Skin of body (tissue), 2 donors: ENCODE measurements around the gene ZSWIM8. TPM values are rescaled to one million over a fixed set of nuclear protein-coding genes. Genes with fewer than 3 reads are reported as not detected.
"Not testable (repeated sequence)": the region's sequence is repeated elsewhere in the genome, so short reads cannot be mapped to it uniquely, and the experiment has no call there.

Experiments
- DNase-seq: peaks from one replicate; lab custom pipeline; 2025; lab: John Stamatoyannopoulos, UW
- total RNA-seq: library from RNA; depleted of rRNA; stranded (reverse); fragments of >200 nt; gene quantifications from one replicate; pipeline ENCODE4 v1.2.3, GENCODE V29; 2014

The ZSWIM8 gene
- total RNA-seq, 1 donor from 2014 or later: 48.4 TPM

DNA sequence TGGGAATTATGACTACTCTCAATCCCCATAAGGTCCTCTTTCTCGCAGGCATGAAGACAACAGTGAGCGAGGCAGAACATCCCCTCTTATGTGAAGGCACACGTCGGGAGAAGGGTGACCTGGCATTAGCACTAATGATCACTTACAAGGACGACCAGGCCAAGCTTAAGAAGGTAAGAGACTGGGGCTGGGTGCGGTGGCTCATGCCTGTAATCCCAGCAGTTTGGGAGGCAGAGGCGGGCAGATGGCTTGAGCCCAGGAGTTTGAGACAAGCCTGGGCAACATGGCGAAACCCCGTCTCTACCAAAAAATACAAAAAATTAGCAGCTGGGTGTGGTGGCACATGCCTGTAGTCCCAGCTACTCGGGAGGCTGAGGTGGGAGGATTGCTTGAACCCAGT lies 10.1 kb downstream of the ZSWIM8 start:
- not testable (repeated sequence) for DNase-seq

DNA sequence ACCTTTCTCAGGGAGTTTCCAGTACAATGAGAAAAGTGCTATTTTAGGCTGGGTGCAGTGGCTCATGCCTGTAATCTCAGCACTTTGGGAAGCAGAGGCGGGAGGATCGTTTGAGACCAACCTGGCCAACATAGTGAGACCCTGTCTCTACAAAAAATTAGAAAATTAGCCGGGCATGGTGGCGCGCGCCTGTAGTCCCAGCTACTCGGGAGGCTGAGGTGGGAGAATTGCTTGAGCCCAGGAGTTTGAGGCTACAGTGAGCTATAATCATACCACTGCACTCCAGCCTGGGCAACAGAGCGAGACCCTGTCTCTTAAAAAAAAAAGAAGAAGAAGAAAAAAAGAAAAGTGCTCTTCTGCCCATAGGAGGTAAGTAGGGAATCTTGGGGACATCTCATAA lies 10.6 kb downstream of the ZSWIM8 start:
- not testable (repeated sequence) for DNase-seq

DNA sequence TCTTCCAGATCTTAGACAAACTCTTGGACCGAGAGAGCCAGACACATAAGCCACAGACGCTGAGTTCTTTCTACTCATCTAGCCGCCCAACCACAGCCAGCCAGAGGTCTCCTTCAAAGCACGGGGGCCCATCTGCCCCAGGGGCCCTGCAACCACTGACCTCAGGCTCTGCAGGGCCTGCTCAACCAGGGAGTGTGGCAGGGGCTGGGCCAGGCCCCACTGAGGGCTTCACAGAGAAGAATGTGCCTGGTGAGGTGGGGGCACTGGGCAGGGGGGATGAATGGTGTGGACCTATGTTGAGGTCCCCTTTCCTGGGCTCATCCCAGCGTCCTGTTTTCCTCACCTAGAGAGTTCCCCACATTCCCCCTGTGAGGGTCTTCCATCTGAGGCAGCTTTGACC lies 11.4 kb downstream of the ZSWIM8 start:
- DNase-seq: no peak

DNA sequence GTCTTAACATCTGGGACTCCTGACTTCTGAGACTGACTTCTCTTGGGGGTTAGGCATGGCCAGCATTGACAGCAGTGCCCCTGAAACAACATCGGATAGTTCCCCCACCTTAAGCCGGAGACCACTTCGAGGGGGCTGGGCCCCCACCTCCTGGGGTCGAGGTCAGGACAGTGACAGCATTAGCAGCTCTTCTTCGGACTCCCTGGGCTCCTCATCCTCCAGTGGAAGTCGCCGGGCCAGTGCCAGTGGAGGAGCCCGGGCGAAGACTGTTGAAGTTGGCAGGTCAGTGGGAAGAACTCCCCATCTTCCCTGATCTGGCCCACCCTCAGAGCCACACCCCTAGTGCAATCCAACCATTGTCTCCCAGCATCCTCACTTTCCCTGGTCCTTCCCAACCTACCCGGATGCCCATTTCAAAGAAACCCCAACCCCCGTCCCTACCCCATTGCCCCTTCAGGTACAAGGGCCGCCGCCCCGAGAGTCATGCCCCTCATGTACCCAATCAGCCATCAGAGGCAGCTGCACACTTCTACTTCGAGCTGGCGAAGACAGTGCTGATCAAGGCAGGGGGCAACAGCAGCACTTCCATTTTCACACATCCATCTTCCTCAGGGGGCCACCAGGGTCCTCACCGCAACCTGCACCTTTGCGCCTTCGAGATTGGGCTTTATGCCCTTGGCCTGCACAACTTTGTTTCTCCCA lies 12.1 kb downstream of the ZSWIM8 start:
- DNase-seq: no peak

DNA sequence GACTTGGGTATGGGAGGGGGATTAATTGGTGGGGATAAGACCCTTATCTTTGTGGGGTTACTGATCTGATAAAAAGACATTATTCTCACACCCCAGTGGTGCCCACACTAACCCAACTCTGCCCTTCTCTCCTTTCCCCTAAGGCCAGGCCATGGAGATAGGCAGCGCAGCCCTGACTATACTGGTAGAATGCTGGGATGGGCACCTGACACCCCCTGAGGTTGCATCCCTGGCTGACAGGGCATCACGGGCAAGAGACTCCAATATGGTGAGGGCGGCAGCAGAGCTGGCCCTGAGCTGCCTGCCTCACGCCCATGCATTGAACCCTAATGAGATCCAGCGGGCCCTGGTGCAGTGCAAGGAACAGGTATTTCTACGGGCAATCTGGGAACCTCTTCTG lies 12.7 kb downstream of the ZSWIM8 start:
- DNase-seq: no peak

DNA sequence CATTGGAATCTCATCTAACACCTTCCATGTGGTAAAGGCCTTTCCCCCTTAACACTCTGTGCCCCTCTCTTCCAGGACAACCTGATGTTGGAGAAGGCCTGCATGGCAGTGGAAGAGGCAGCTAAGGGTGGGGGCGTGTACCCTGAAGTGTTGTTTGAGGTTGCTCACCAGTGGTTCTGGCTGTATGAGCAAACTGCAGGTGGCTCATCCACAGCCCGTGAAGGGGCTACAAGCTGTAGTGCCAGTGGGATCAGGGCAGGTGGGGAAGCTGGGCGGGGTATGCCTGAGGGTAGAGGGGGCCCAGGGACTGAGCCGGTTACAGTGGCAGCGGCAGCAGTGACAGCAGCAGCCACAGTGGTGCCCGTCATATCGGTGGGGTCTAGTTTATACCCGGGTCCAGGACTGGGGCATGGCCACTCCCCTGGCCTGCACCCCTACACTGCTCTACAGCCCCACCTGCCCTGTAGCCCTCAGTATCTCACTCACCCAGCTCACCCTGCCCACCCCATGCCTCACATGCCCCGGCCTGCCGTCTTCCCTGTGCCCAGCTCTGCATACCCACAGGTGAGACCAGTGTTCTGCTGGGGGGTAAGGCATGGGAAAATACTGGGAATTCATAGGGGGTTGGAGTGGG lies 13.6 kb downstream of the ZSWIM8 start:
- DNase-seq: no peak

DNA sequence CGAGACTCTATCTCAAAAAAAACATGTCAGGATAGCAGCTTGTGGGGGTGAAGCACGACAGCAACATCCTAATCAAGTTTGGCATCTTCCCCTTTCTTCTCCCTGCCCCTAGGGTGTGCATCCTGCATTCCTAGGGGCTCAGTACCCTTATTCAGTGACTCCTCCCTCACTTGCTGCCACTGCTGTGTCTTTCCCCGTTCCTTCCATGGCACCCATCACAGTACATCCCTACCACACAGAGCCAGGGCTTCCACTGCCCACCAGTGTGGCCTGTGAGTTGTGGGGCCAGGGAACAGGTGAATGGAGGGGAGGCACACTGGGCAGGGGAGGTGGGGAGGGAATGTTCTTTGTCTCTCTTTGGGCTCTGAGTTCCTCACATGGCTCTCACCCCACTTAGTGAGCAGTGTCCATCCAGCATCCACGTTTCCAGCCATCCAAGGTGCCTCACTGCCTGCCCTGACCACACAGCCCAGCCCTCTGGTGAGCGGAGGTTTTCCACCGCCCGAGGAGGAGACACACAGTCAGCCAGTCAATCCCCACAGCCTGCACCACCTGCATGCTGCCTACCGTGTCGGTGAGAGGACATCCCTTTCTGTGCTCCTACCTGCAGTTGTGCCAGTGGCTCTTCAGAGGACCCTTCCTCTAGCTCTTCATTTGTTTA lies 14.6 kb downstream of the ZSWIM8 start:
- DNase-seq: no peak

DNA sequence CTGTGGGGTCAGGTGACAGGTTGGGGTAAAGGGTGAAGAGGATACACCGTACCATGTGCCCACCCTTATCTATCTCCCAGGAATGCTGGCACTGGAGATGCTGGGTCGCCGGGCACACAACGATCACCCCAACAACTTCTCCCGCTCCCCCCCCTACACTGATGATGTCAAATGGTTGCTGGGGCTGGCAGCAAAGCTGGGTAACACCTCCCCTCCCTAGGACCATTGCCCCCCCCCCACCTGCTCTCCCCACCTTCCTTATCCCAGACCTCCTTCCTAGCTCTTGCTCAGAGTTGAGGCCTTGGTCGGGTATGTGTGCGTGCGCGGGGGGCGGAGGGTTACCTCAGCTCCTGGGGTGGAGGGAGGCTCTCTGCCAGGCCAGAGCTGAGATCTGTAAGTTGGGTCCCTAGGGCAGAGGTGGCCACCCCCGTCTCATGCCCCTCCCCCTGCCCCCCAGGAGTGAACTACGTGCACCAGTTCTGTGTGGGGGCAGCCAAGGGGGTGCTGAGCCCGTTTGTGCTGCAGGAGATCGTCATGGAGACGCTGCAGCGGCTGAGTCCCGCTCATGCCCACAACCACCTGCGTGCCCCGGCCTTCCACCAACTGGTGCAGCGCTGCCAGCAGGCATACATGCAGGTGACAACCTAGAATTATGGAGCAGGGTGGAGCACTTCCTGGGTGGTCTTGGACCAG lies 15.3 kb downstream of the ZSWIM8 start:
- DNase-seq: no peak

DNA sequence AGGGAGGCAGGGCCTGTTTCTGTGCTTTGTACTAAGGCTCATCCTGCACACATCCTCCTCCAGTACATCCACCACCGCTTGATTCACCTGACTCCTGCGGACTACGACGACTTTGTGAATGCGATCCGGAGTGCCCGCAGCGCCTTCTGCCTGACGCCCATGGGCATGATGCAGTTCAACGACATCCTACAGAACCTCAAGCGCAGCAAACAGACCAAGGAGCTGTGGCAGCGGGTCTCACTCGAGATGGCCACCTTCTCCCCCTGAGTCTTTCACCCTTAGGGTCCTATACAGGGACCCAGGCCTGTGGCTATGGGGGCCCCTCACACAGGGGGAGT lies 15.8 kb downstream of the ZSWIM8 start:
- no peak for DNase-seq

DNA sequence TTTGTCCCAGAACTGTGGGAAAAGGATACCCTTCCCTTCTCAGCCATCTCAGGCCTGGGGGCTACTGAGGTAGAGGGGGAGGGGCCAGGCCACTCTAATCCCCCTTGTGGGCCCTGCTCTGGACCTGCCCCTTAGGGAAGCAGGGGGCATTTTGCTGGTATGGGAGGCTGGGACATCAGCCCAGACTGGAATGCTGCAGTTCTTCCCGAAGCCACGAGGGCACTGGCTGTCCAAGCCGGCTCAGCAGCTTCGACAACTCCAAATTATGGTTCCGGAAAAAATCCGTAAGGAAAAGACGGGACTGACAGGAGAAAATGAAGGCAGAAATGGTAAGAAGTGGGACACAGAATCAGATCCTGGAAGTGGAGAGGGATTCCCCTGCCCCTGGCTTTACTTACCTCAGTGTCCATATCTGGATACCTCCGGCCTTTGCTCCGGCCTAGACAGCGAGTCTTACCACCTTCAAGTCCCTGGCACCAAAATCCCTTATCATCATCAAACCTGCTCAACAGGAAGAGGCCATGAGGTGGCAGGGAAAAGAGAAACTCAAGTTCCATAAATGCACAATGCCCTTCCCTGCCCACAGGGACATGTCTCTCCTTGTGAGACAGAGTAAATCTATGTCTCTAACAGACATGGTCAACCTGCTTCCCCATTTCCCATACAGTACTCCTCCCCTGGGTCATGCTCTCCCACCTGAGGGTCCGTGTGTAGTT lies 17.0 kb downstream of the ZSWIM8 start:
- no peak for DNase-seq

DNA sequence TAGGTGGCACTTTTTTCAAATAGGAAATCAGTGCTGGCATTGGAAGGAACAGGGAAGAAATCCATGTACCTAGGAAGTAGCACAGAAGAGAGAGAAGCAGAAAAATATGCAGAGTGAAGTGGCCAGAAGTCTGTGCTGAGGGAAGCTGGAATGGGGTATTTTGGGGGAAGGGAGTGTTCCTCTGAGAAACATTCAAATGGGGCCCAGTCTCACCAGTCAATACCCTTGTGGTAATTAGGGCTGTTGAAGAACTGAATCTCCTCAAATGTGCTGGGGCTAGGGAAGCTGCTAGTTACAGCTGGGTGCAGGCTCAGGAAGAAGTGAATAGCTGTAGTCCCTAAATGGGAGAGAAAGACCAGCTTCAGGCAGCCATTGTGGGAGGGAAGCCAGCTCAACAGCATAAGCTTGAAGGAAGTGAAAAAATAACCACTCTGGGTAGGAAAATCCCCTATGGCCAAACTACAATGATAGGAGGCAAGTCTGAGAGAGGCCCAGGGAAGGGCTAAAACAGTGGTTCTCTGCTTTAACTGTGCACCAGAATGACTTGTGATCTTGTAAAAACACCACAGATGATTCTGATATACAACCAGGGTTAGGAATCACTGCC lies 18.4 kb downstream of the ZSWIM8 start:
- DNase-seq: no peak

DNA sequence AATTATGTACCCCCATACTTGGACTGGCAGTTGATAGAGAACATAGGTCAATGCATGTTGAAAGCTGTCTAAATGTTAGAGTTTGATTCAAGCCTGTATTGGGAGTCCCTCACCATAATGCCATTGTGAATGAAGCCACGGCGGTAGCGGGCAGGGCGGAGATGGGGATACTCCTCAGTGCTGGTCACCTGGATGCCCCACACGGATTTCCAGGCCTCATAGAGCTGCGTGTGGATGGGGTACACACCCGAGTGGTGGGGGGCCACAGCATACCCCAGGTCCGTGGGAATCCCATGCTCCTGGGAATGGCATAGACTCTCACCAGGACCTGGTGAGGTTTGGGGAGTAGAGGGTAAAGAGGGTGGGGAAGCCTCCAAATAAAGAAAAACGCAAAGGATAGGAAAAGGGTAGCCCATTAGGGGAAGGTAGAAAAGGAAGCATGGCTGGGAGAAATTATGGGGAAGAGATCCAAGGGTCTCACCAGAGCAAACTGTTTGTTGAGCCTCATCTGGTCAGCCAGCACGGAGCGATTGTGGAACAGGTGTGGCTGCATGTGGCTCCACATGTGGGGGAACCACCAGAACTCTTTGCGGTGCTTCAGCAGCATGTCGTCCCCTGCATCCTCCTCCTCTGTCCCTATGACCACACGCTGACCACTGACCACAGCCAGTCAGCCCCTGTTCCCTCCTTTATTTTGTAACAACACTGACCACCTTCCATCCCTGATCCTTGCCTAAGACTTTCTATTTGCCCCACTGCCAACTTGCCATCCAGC lies 21.0 kb downstream of the ZSWIM8 start:
- DNase-seq: no peak

DNA sequence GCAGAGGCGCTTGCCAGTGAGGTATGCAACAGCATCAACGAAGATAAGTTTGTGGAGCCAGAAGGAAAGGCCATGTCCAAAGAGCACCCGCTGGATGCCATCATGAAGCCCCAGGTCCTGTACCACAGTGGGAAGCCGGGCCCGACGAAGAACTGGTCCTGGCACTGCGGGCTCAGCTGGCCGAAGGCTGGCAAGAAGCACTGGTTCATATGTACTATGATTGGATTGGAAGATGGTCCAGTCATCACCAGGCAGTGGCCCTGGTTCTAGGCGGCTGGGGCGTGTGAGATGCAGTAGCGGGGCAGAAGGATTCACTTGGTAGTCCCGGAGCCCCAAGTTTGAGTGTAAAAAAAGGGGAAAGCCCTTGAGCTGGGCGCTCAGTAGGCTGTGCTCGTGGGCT lies 22.1 kb downstream of the ZSWIM8 start:
- DNase-seq: no peak

DNA sequence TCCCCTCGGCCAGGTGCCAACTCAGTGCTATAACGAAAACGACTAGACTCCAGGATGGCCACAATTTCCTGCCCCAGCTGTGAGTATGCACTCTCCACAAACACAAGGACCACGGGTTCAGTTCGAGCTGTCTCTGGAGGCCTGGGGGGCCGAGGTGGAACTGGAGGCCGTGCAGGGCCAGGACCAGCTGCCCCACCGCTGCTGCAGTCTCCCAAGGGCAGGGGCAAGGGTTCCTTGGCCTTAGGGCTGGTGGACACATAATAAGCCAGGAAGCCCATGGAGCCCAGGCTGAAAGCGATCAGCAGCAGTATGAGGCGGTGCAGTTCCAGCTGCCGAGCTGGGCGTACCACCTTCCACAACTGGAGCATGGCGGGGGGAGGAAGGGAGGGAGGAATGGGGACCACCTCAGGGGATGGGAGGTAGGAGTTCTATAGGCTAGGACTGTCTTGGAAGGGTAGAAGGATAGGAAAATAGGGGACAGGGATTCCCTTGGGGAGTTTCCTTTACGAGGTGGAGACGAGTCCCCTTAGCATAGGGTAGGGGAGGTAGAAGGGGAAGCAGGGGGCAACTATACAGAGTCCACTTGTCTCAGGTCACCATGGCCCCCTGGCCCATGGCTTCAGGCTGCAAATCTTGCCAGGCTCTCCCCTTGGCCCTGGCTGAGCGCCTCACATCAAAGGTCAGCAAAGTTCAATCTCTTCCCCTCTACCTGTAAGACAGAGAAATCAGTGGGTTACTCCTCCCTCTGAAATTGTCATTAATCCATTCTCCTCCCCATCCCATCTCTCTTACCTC lies 22.8 kb downstream of the ZSWIM8 start:
- DNase-seq: no peak

DNA sequence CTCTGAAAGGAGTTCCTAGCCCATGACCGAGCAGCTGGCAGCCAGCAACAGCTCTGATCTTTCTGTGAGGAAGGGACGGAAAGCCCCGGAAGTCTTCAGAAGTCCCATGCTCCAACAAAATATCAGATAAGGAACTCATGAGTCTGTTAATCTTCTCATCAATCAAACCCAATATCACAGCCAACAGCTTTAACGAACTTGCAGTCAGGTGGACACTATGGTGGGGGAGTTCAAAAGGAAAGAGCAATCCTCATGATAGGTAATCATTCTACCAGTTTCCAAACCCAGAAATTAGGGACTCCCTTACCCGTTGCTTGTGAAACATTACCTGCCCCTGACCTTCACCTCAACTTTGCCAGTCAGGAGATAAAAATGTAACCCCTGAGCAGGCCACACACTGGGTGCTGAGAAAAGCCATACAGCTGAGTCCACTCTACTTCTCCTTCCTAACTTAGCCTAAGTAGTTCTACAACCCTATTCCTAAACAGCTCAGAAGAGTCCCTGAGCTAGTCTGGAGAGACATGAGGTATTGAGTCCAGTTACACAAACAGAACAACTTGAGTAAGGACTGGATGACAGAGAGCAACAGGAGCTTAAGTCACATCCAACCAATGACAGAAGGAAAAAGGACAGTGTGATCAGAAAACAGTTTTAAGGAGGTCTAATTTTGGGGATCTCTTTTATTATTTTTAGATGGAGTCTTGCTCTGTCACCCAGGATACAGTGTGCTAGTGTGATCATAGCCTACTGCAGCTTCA lies 23.8 kb downstream of the ZSWIM8 start:
- DNase-seq: no peak

DNA sequence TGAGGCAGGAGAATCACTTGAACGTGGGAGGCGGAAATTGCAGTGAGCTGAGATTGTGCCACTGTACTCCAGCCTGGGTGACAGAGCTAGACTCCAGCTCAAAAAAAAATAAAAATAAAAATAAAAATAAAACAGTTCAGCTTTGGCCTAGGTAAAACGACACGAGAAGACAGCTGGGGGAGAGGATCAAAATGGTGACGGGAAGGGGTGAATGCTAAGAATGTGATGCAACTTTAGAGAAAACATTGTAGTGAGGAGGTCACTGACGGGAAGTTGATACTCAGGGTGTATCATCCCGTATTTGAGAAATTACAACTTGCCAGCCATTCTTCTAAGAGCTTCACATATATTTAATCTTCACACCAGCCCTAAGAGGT lies 24.9 kb downstream of the ZSWIM8 start:
- DNase-seq: no peak

DNA sequence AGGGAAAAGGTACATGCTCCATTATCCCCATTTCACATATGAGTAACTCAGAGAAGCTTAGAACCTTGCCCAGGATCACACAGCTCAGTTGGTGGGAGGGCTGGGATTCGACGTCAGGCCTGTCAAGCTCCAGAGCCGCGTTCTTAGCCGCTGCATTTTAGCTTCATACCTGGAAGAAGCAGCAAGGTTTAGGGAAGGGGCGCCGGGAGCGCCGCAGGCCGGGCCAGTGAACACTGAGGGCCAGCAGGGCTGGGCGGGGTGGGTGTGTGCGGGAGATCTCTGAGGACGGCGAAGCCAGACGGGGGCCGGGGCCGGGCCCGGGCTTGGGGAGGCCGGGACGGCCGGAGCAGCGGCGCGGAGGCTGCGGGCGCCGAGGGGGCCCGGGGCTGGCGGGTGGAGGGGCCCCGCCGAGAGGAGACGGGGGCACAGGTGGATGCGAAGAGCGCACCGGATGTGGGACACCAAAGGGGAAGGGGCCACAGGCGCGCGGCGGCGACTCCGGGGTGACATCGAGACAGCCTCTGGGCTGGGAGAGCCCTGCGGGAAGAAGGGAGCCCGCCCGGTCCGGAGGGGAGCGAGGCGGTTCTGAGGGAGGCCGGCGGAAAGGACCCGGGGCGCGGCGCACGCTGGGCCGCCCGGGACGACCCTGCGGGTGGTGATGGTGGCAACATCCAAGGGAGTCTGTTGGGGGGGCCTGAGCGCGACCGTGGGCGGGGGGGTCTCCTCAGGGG lies 25.5 kb downstream of the ZSWIM8 start:
- DNase-seq: no peak

DNA sequence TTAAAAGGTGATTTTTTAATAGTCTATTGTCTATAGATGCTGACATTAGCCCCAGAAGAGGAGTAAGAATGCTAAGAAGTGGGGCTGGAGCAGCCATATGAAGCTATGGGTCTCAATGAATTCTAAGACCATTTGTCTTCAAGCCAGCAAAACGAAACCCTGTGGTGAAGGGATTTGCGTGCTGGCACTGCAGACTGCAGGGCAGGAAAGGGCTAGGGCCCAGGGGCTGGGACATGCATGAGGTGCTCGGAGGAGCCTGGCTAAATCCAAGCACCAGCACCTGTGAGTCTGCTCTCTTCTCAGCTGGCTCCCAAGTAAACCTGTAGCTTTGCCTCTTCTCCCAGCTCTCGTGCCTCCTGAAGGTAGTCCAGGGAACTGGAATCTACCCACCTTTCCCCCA lies 27.3 kb downstream of the ZSWIM8 start:
- no peak for DNase-seq
